Measurements from ENCODE around the gene DAAM1.
A peak's percentile ranks its signal among the peaks of the same experiment; 100 is the strongest.

Gene DAAM1

DNA sequence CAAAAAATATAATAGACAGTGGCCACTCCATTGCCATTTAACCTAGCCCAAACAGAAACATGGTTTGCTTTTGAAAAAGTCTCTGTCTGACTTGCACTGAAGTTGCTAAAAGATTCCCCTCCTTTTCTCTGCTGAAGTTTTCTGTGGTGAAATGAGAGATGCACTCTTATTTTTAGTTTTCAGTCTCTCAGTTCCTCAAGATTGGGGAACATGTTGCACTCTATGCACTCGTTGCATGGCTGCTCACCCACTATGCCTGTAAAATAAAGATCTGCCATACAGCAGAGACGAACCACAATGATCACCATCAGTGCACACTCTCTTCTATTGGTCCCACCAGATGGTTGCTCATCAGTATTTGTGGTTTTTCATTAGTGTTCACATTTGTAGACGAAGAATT, 13.1 kb upstream of the DAAM1 start:
- TF ChIP-seq, protein P1, sequence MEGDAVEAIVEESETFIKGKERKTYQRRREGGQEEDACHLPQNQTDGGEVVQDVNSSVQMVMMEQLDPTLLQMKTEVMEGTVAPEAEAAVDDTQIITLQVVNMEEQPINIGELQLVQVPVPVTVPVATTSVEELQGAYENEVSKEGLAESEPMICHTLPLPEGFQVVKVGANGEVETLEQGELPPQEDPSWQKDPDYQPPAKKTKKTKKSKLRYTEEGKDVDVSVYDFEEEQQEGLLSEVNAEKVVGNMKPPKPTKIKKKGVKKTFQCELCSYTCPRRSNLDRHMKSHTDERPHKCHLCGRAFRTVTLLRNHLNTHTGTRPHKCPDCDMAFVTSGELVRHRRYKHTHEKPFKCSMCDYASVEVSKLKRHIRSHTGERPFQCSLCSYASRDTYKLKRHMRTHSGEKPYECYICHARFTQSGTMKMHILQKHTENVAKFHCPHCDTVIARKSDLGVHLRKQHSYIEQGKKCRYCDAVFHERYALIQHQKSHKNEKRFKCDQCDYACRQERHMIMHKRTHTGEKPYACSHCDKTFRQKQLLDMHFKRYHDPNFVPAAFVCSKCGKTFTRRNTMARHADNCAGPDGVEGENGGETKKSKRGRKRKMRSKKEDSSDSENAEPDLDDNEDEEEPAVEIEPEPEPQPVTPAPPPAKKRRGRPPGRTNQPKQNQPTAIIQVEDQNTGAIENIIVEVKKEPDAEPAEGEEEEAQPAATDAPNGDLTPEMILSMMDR (IDR thresholded peaks at IDR 0.05; ENCODE audit: insufficient read depth, low read depth, low read length, missing control alignments): no peak
- no peak overlapping the region for H3K4me3 ChIP-seq (ENCODE audit: low read length)
- no peak for DNase-seq (ENCODE audit: low read depth)

DNA sequence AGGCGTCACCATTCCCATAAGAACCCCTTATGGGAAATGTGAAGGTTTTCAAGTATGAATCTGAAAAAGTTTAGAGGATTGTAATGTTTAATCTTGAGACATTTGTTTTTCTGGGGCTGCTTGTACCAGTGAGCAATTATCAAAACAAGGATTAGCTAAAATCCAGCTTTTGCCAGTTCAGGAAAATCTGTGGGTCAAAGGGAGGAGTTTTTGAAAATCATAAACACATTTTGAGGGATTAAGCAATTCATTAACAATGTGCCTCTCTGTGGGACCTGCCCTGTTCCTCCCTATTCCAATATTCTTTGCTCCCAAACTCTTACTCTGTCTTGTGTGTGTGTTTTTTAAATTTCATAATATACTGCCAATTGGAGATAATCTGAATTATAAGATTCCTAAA, 11.7 kb upstream of the DAAM1 start:
- TF ChIP-seq, protein P1 (IDR thresholded peaks at IDR 0.05; ENCODE audit: insufficient read depth, low read depth, low read length, missing control alignments): no peak
- no peak for DNase-seq (ENCODE audit: low read depth)
- H3K4me3 ChIP-seq (ENCODE audit: low read length): no peak overlapping the region

DNA sequence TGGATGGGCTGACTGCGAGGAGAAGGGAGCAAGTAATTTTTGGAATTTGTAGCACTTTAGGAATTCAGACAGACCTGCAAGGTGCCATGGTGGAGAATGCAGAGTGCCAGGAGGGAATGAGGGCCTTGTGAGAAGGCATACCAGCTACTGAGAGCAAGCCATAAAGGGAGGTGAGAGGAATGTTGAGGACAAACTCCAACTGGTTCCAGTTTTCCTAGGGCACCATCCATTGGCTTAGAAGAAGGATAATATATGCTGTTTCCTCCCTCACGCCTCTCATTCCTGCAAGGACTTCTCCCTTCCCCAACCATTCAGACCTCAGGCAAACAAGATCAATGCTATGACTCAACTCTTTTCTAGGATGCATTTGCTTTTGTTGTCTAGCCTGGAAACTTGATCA, 11.2 kb upstream of the DAAM1 start:
- TF ChIP-seq, protein P1 (IDR thresholded peaks at IDR 0.05; ENCODE audit: insufficient read depth, low read depth, low read length, missing control alignments): no peak
- DNase-seq (ENCODE audit: low read depth): peak; percentile 24
- H3K4me3 ChIP-seq (ENCODE audit: low read length): no peak overlapping the region

DNA sequence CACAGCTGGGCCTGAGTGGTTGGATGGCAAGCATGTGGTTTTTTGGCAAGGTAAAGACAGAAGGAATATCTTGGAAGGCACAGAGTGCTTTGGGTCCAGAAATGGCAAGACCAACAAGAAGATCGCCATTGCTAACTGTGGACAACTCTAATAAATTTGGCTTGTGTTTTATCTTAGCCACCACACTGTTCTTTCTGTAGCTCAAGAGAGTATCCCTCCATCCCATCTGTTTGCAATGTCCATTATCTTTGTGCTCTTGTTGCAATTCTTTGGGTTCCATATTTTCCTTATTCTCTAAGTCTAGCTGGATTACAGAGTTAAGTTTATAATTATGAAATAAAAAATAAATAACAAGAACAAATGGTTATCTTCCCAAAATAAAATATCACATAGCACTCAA, 6.7 kb upstream of the DAAM1 start:
- DNase-seq (ENCODE audit: low read depth): no peak
- no peak overlapping the region for H3K4me3 ChIP-seq (ENCODE audit: low read length)
- TF ChIP-seq, protein P1 (IDR thresholded peaks at IDR 0.05; ENCODE audit: insufficient read depth, low read depth, low read length, missing control alignments): no peak

DNA sequence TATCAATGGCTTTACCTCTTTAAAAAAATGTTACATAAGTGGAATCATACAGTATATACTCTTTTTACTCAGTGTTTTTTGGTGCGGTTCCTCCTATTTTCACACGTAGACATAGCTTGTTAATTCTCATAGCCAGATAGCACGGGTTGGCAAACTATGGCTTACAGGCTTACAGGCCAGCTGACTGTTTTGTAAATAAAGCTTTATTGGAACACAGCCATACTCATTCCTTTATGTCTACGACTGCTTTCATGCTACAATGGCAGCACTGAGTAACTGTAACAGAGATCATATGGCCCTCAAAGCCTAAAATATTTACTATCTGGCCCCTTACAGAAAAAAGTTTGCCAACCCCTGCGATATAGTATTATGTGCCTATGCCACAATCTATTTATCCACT, 5.8 kb upstream of the DAAM1 start:
- no peak overlapping the region for H3K4me3 ChIP-seq (ENCODE audit: low read length)
- TF ChIP-seq, protein P1 (IDR thresholded peaks at IDR 0.05; ENCODE audit: insufficient read depth, low read depth, low read length, missing control alignments): no peak
- no peak for DNase-seq (ENCODE audit: low read depth)

DNA sequence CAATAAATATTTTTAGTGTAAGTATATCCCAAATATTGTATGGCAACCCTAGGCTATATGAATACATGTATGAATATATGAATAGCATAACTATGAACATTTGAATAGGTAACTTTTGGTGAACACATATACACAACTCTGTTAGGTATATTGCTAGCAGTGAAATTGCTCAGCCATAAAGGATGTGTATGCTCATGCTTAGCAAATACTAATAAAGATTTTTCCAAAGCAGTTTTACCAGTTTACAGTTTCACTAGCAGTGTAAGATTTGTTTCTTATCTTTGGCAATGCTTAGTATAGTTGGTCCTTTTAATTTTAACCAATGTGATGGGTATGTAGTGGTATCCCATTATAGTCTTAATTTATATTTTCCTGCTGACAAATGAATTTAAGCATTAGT, 5.3 kb upstream of the DAAM1 start:
- TF ChIP-seq, protein P1 (IDR thresholded peaks at IDR 0.05; ENCODE audit: insufficient read depth, low read depth, low read length, missing control alignments): no peak
- DNase-seq (ENCODE audit: low read depth): no peak
- H3K4me3 ChIP-seq (ENCODE audit: low read length): no peak overlapping the region

DNA sequence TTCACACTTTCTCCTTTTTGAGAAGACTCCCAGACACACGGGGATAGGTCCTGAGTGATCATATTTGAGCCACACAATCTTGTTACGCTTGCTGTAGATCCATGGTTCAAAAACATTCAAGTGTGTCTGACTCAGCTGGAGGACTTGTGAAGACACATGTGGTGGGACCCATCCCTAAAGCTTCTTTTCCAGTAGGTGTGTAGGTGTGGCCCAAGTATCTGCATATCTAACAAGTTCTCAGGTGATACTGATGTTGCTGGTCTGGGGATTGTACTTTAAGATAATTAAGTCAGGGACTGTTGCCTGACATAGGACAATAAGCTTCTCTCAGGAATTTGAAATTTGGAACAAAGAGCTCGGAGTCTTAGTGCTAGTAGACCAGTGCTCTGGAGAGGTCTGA, 4.1 kb upstream of the DAAM1 start:
- DNase-seq (ENCODE audit: low read depth): peak; percentile 51
- TF ChIP-seq, protein P1 (IDR thresholded peaks at IDR 0.05; ENCODE audit: insufficient read depth, low read depth, low read length, missing control alignments): no peak
- H3K4me3 ChIP-seq (ENCODE audit: low read length): no peak overlapping the region
